GM12878 (cell line): Measurements from ENCODE around the gene TMEM132C. TPM values are rescaled to one million over a fixed set of nuclear protein-coding genes. Genes with fewer than 3 reads are reported as not detected.

Source experiments
- ATAC-seq: fragments of 200-7000 bp; cut with Tn5 transposase; 3 replicates; pipeline ENCODE4 v1.9.1; 2020; ENCODE audit warnings: mild to moderate bottlenecking, moderate library complexity
- BruUV-seq: library from RNA; stranded (reverse); fragments of 400-500 nt; replicated peaks from 2 replicates; lab custom pipeline; 2021; lab: Mats Ljungman, UMichigan
- CTCF ChIA-PET: fragments of 300-600 bp; sonication (Branson Sonifier 250); formaldehyde crosslinking; extraction: SDS; loops from one replicate; lab custom pipeline; 2021; ENCODE audit warnings: inconsistent platforms; lab: Yijun Ruan, JAX
- POLR2A ChIA-PET: fragments of 350-600 bp; formaldehyde crosslinking; extraction: SDS; loops from one replicate; lab custom pipeline; 2021; ENCODE audit warnings: inconsistent platforms; lab: Charles Lee
- RAD21 ChIA-PET: fragments of 300-600 bp; sonication (Branson Sonifier 250); formaldehyde crosslinking; loops from one replicate; lab custom pipeline; 2023; ENCODE audit warnings: antibody characterized with exemption; ENCODE audit not compliant: unreplicated experiment; lab: Charles Lee
- SMC1A ChIA-PET: fragments of 300-600 bp; sonication (Branson Sonifier 250); formaldehyde crosslinking; loops from one replicate; lab custom pipeline; 2023; ENCODE audit not compliant: unreplicated experiment, uncharacterized antibody; lab: Charles Lee
- DNase-seq: peaks from one replicate; pipeline ENCODE4 v3.0.0-alpha.2; 2011; ENCODE audit warnings: low read depth, low spot score
- FAIRE-seq: peaks from 3 replicates; lab custom pipeline; 2011; peaks lifted over from hg19 to GRCh38; lab: Jason Lieb, UNC
- H2AFZ ChIP-seq: 2 replicates; pipeline ENCODE4 v1.6.0; 2011; ENCODE audit warnings: low read depth, low read length, control low read depth; ENCODE audit not compliant: control insufficient read depth
- H3K27ac ChIP-seq: 2 replicates; pipeline ENCODE4 v1.5.1; 2011; ENCODE audit warnings: control low read depth; ENCODE audit not compliant: control insufficient read depth, insufficient read depth
- H3K27me3 ChIP-seq, 2 experiments: replicated peaks in 1 of 2; 2 replicates each; pipeline versions ENCODE4 v1.6.0 to v1.6.1; 2011; ENCODE audit warnings: low read length in 1 of 2; ENCODE audit not compliant: control insufficient read depth in 2 of 2, insufficient read depth in 2 of 2
- H3K36me3 ChIP-seq, 2 experiments: 2 replicates each; pipeline ENCODE4 v1.5.1; 2011; ENCODE audit warnings: low read length in 1 of 2; ENCODE audit not compliant: control insufficient read depth in 2 of 2, insufficient read depth in 2 of 2
- H3K4me1 ChIP-seq: 2 replicates; pipeline ENCODE4 v1.6.1; 2011; ENCODE audit warnings: mild to moderate bottlenecking, low read length, moderate library complexity, mixed read lengths; ENCODE audit not compliant: control insufficient read depth, insufficient read depth
- H3K4me2 ChIP-seq: 2 replicates; pipeline ENCODE4 v1.6.0; 2011; ENCODE audit warnings: control low read depth; ENCODE audit not compliant: control insufficient read depth, insufficient read depth
- H3K4me3 ChIP-seq: fragments of 200-600 bp; sonication (generic); 2 replicates; pipeline ENCODE4 v1.5.1; 2016
- H3K79me2 ChIP-seq: 2 replicates; pipeline ENCODE4 v1.6.0; 2011; ENCODE audit warnings: low read length; ENCODE audit not compliant: control insufficient read depth, insufficient read depth
- H3K9ac ChIP-seq: 2 replicates; pipeline ENCODE4 v1.8.0; 2011; ENCODE audit warnings: low read length, control low read depth, mixed read lengths; ENCODE audit not compliant: control insufficient read depth, insufficient read depth
- H3K9me3 ChIP-seq: replicated peaks from 3 replicates; pipeline ENCODE4 v1.5.1; 2011; ENCODE audit warnings: mild to moderate bottlenecking, low read length; ENCODE audit not compliant: control insufficient read depth, insufficient read depth
- H4K20me1 ChIP-seq: 2 replicates; pipeline ENCODE4 v1.6.0; 2011; ENCODE audit not compliant: control insufficient read depth, insufficient read depth
- CREB1 ChIP-seq: IDR thresholded peaks from 2 replicates; pipeline ENCODE4 v1.6.1; 2012; ENCODE audit warnings: low read depth, mild to moderate bottlenecking, inconsistent platforms
- HDGF ChIP-seq: fragments of 450-650 bp; IDR thresholded peaks from 2 replicates; pipeline ENCODE4 v1.6.1; 2016; ENCODE audit warnings: antibody characterized with exemption
- KLF5 ChIP-seq: fragments of 450-650 bp; IDR thresholded peaks from 2 replicates; pipeline ENCODE4 v1.6.1; 2014; ENCODE audit warnings: mild to moderate bottlenecking; ENCODE audit not compliant: partially characterized antibody
- NRF1 ChIP-seq: conservative IDR thresholded peaks from 2 replicates; pipeline ENCODE4 v1.6.1; 2011; ENCODE audit warnings: mild to moderate bottlenecking, low read depth, low read length, improper control_type of control experiment
- POLR2A ChIP-seq: IDR thresholded peaks from 2 replicates; pipeline ENCODE4 v1.6.1; 2011; ENCODE audit warnings: low read depth, mild to moderate bottlenecking, low read length
- RAD21 ChIP-seq: IDR thresholded peaks from 2 replicates; pipeline ENCODE4 v1.6.1; 2011; ENCODE audit warnings: mild to moderate bottlenecking, low read depth, low read length, moderate library complexity; ENCODE audit not compliant: insufficient read depth
- SKIL ChIP-seq: fragments of 450-650 bp; IDR thresholded peaks from 2 replicates; pipeline ENCODE4 v1.6.1; 2017; ENCODE audit warnings: mild to moderate bottlenecking, low read depth, inconsistent platforms; ENCODE audit not compliant: poor library complexity, severe bottlenecking
- SREBF1 ChIP-seq: IDR thresholded peaks from 2 replicates; pipeline ENCODE4 v1.6.1; 2012; ENCODE audit warnings: mild to moderate bottlenecking, low read length
- SUPT20H ChIP-seq: IDR thresholded peaks from 2 replicates; pipeline ENCODE4 v1.6.1; 2011; ENCODE audit warnings: low read depth, mild to moderate bottlenecking, low read length, moderate library complexity, borderline replicate concordance; ENCODE audit not compliant: control insufficient read depth
- ZSCAN29 ChIP-seq: fragments of 450-650 bp; IDR thresholded peaks from 2 replicates; pipeline ENCODE4 v1.6.1; 2017; ENCODE audit warnings: mild to moderate bottlenecking, moderate library complexity
- WGBS: methylation state at CpG from one replicate; pipeline ENCODE4 v1.1.6; 2016; ENCODE audit warnings: low lambda C conversion rate; ENCODE audit not compliant: insufficient replicate concordance, insufficient coverage; ENCODE audit errors: missing lambda C conversion rate; 5-methylcytosine and 5-hydroxymethylcytosine counted together
- in situ Hi-C: fragments of 300-500 bp; cut with MboI; formaldehyde crosslinking; loops from 9 replicates; pipeline ENCODE4 v1.14.3; 2018; ENCODE audit warnings: mixed read lengths
- intact Hi-C: fragments of 100-400 bp; cut with micrococcal nuclease; formaldehyde crosslinking; loops from one replicate; pipeline ENCODE4 v1.14.2; 2022; ENCODE audit not compliant: unreplicated experiment
- polyA plus RNA-seq, 11 experiments: library from polyadenylated mRNA; depleted of rRNA in 4 of 11; unstranded in 6 of 11; stranded (reverse) in 5 of 11; fragments of >200 nt; fragmentation: Nextera tagmentation in 4 of 11; fragmentation: Illumina TruSeq in 1 of 11; extraction: Ambion mirVana in 4 of 11; extraction: Trizol in 1 of 11; gene quantifications; 1 replicate in 1 of 11; 2 replicates in 10 of 11; pipeline versions ENCODE4 v1.2.1 to v1.2.3, GENCODE V29; 2011 to 2016; ENCODE audit warnings: inconsistent platforms in 2 of 11, missing spikeins in 2 of 11, low read depth in 1 of 11
- total RNA-seq, 4 experiments: library from RNA; depleted of rRNA in 3 of 4; stranded (reverse); fragments of >200 nt in 3 of 4; fragmentation: Illumina TruSeq in 1 of 4; extraction: Trizol in 1 of 4; gene quantifications; 2 replicates each; pipeline versions ENCODE4 v1.2.1 to v1.2.3, GENCODE V29; 2013 to 2021

TMEM132C gene
- total and polyA plus RNA-seq, 10 of the 15 experiments (the other 5 are each of a cell fraction or from before 2014, with no cell fraction given): not detected

DNA sequence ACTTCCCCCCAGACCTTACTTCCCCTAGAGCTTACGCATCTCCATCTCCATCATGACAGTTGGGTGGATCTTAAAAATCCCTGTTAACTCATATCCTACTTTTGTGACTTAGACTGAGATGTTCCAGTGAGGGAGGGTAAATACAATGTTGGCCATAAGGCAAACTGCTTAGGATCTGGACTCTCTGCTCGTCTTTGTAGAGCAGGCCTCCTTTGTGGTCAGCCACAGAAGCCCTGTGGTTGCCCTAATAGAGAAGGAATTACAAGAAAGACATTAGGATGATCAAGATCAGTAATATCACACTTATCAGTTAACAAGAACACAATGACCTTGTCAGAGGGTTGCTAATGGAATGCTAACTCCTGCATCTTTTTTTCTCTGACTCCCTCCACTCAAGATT, 52.0 kb downstream of the TMEM132C start:
- RAD21 ChIA-PET: no interaction called here
- FAIRE-seq: no peak
- 20% methylated on average over 2 of the region's 2 CpGs for WGBS

More for the DNA sequence above, 52.0 kb downstream of the TMEM132C start:
- intact Hi-C loops: no loop called here
- no peak for DNase-seq
- no peaks in the 10 kb centered on the region for H4K20me1 ChIP-seq
- SMC1A ChIA-PET: no interaction called here
- no peak for ATAC-seq
- H3K9ac ChIP-seq: no peak overlapping the region
- POLR2A ChIA-PET: no interaction called here
- no peak overlapping the region for H3K27ac ChIP-seq
- no peak overlapping the region for H3K4me2 ChIP-seq
- no peak for TF ChIP-seq ZSCAN29
- TF ChIP-seq NRF1: no peak
- no peak for TF ChIP-seq SREBF1
- no peak for TF ChIP-seq KLF5
- no peak for TF ChIP-seq POLR2A
- TF ChIP-seq SUPT20H: no peak
- no peak for TF ChIP-seq RAD21
- no peak for TF ChIP-seq HDGF
- TF ChIP-seq SKIL: no peak
- no peak for TF ChIP-seq CREB1
- H3K9me3 ChIP-seq: no peaks in the 10 kb centered on the region
- no TSS peak for BruUV-seq
- CTCF ChIA-PET: no interaction called here
- H3K4me3 ChIP-seq: no peak overlapping the region
- H3K4me1 ChIP-seq: no peaks in the 10 kb centered on the region
- no peaks in the 10 kb centered on the region for H3K36me3 ChIP-seq
- no peaks in the 10 kb centered on the region for H3K27me3 ChIP-seq
- no peak overlapping the region for H2AFZ ChIP-seq
- in situ Hi-C loops: no loop called here
- no peaks in the 10 kb centered on the region for H3K79me2 ChIP-seq
